NOMO-1 (cell line): Measurements from ENCODE around the gene COMMD1.
"Not testable (repeated sequence)": the region's sequence is repeated elsewhere in the genome, so short reads cannot be mapped to it uniquely, and the experiment has no call there.

Source experiments
- DNase-seq, 2 experiments: peaks; one replicate each; lab custom pipeline; 2025; ENCODE audit not compliant: unreplicated experiment in 2 of 2; lab: John Stamatoyannopoulos, UW

Gene COMMD1

GRCh38 chr2:62133320-62133823 is 227.9 kb downstream of the COMMD1 start:
- DNase-seq, result no peak

GRCh38 chr2:62136956-62137830 is 231.7 kb downstream of the COMMD1 start:
- no peak for DNase-seq

DNA sequence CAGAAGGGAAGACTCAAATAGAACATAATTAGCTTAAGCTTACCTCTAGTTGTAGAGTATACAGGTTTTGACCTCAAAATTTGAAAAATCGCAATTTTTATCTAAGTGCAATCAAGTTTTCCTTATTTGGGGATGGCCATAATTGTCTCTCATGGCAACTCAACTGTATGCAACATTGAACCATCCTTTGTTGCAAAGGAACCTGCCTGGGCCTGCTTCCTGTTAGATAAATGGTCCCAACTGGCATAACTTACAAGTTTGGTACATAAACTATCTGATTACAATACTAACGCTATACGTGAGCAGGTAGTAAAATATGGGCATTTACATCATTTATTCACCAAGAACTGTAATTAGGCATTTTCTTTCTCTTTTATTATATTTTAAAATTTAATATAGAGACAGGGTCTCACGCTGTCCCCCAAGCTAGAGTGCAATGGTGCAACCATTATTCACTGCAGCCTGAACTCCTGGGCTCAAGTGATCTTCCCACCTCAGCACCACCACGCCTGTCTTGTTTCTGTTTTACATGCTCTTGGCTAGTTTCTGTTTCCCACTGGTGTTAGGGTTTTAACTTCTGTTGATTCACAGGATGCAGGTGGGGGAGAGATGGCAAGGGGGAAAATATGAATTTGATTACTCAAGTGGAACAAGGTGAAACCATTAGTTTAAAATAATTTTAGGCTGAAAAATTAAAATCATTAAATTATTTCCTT is 235.1 kb downstream of the COMMD1 start:
- no peak for DNase-seq

DNA sequence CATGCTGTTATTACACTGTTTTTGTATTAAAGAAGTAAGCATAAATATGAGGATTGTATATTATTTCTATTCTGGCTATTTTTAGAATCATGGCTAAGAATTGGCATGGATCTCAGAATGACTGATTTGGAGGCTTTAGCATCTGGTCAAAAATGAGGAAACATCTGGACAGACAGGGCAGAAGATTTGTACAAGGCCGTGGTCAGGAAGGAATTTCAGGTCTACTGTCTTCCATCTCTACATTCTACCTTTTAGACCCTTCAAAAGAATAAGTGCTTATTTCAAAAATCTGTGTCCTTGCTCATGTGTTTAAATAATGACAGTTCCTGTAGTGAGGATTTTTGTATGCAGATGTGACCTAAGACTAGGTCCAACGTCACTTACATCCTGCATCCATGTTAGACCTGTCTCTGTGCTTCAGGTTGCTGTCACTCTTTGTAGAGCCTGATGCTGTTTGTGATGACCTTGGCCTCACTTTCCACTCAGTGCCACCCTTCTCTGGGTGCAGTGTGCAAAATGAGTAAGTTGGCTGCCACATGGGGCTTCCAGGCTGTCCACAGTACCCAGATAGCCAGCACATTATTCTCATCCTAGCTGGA is 235.8 kb downstream of the COMMD1 start:
- no peak for DNase-seq

- DNase-seq, result peak in 1 of 2 experiments; percentile 22
Measured at GRCh38 chr2:62142054-62142453, 236.6 kb downstream of the COMMD1 start.

DNA sequence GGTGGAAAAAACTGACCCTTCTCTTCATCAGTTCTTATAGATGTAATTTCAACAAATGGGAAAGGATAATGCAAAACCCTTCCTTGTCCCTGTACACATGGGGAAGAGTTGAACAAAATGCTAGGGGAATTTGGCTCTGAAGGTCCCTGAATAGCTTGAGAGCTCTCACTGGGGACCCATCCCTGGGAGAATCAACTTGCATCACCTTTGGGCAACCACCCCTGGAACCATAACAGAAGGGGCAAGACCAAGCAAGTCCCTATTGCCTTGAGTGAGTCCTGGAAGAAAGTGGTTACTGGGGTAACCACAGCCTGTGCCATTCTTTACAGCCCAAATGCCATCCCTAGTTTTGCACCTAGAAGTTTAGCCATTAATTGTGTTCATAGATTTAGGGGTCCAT is 238.2 kb downstream of the COMMD1 start:
- DNase-seq, result no peak

- DNase-seq, result no peak
Measured at GRCh38 chr2:62144689-62145477, 239.4 kb downstream of the COMMD1 start.

GRCh38 chr2:62145478-62146100 is 240.1 kb downstream of the COMMD1 start:
- peak; percentile 37 to 60 for DNase-seq

DNA sequence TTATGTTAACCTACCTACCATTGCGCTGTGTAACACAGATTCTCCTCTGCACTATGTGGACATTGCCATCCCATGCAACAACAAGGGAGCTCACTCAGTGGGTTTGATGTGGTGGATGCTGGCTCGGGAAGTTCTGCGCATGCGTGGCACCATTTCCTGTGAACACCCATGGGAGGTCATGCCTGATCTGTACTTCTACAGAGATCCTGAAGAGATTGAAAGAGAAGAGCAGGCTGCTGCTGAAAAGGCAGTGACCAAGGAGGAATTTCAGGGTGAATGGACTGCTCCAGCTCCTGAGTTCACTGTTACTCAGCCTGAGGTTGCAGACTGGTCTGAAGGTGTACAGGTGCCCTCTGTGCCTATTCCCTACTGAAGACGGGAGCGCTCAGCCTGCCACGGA is 241.3 kb downstream of the COMMD1 start:
- DNase-seq, result not testable (repeated sequence)

GRCh38 chr2:62147610-62148301 is 242.3 kb downstream of the COMMD1 start:
- no peak for DNase-seq

DNA sequence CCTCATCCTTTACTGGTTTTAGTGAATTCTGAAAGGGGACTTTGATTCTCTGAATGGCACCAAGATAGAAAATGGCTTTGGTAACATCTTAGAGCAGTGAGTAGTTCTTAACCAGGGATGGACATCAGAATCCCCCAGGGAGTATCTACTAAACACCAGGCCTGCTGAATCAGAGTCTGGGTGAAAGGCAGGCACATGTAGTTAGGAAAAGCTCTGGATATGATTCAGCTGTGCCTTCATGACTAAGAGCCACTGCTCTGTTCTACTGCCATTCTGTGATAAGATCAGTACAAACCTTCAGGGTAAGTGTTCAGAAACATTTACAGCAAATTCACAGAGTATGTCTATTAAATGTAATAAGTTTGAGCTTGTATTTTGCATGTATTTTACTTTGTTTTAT is 244.2 kb downstream of the COMMD1 start:
- DNase-seq, result no peak

DNA sequence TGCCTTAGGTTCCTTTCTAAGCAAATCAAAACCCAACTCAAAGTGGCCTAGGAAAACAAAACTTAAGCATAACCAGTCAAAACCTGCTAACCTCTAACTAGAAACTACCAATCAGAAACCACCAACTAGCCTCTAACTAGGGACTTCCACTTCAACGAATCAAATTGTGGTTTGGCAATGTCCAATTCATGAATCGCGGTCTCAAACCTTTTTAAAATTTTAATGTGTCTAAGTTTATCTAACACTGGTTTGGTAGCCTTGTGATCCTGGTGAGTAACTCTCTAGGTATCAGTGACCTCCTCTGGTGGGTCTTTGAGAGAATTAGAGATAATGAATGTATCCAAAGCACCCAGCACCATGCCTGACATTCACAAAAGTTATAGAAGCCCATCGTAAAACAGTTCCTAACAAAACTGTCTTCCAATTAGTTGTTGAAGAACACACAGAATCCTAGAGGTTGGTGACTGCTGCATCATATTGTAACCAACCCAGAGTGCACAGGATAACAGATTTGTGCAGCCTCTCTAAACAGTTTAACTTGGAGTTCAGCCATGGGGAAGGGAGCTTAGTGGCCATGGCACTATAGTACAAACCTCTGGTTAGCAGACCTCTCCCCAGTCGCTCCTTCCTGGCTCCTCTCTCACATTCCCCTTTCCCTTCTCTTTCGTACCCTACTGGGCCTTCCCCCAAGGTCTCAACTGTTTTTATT is 245.3 kb downstream of the COMMD1 start:
- DNase-seq, result no peak

DNA sequence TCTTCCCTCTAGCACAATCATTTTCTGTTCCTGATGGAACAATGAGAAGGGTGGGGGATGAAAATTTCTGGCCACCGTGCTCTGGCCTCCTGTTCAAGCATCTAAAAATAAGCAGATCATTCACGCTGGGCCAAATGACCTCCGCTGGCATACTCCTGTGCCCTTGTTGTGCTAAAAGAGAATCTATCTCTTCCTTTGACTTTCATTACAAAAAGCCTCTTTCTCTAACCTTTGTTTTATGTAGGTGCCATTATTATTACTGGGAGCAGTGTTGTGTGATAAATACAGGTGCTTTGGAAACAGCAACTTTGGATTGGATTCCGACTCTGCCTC is 245.8 kb downstream of the COMMD1 start:
- no peak for DNase-seq

GRCh38 chr2:62152000-62152399 is 246.5 kb downstream of the COMMD1 start:
- DNase-seq, result no peak

- DNase-seq, result no peak
Measured at GRCh38 chr2:62156861-62157496, 251.5 kb downstream of the COMMD1 start.

GRCh38 chr2:62158444-62159121 is 253.1 kb downstream of the COMMD1 start:
- no peak for DNase-seq

- DNase-seq, result not testable (repeated sequence)
Measured at GRCh38 chr2:62160691-62161090, 255.2 kb downstream of the COMMD1 start.
